AG20443 (cell line): ENCODE measurements around the gene DGKH.
A peak's percentile ranks its signal among the peaks of the same experiment; 100 is the strongest.

Experiments
- DNase-seq: peaks from one replicate; pipeline ENCODE4 v3.0.0; 2012; ENCODE audit warnings: low spot score, mixed read lengths

DGKH gene, protein sequence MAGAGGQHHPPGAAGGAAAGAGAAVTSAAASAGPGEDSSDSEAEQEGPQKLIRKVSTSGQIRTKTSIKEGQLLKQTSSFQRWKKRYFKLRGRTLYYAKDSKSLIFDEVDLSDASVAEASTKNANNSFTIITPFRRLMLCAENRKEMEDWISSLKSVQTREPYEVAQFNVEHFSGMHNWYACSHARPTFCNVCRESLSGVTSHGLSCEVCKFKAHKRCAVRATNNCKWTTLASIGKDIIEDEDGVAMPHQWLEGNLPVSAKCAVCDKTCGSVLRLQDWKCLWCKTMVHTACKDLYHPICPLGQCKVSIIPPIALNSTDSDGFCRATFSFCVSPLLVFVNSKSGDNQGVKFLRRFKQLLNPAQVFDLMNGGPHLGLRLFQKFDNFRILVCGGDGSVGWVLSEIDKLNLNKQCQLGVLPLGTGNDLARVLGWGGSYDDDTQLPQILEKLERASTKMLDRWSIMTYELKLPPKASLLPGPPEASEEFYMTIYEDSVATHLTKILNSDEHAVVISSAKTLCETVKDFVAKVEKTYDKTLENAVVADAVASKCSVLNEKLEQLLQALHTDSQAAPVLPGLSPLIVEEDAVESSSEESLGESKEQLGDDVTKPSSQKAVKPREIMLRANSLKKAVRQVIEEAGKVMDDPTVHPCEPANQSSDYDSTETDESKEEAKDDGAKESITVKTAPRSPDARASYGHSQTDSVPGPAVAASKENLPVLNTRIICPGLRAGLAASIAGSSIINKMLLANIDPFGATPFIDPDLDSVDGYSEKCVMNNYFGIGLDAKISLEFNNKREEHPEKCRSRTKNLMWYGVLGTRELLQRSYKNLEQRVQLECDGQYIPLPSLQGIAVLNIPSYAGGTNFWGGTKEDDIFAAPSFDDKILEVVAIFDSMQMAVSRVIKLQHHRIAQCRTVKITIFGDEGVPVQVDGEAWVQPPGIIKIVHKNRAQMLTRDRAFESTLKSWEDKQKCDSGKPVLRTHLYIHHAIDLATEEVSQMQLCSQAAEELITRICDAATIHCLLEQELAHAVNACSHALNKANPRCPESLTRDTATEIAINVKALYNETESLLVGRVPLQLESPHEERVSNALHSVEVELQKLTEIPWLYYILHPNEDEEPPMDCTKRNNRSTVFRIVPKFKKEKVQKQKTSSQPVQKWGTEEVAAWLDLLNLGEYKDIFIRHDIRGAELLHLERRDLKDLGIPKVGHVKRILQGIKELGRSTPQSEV

DNA sequence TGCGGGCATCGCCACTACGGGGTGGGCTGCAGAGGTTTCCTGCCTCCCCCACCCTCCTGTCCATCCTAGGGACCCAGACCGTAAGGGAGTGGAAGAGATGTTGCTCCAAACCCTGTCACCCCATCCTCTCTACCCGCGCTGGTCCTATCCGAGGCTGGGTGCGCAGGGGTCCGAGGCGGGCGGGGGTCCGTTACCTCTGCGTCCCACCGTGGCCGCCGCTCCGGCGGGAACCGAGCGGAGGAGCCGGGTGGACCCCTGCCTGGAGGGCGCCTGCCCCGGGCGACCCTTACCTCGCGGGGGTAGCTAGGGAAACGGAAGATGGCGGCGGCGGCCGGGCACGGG is at the start of gene DGKH:
Gene DGKH (plus strand): TSS at position 307 of the 342 bp plus-strand sequence. CDS start 126 bp downstream, outside the sequence.
- no peak for DNase-seq

DNA sequence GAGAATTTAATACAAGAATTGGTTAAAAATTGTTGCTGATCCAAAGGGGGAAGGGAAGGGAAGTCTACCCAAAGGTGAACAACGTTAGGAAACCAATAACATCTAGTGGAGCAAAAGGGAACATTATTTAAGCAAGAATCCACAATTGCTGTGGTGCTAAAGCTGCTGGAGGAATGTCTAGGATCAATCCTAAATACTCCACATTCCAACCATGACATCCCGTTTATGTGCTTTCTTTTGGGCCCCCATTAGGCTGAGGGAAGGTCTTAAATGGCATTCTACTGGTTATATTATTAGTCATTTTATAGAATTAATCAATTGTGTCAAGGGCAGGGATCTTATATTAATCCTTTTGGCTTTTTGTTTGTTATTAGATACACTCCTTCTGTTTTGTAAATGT is 47.6 kb upstream of the DGKH start:
- DNase-seq, result no peak

DNA sequence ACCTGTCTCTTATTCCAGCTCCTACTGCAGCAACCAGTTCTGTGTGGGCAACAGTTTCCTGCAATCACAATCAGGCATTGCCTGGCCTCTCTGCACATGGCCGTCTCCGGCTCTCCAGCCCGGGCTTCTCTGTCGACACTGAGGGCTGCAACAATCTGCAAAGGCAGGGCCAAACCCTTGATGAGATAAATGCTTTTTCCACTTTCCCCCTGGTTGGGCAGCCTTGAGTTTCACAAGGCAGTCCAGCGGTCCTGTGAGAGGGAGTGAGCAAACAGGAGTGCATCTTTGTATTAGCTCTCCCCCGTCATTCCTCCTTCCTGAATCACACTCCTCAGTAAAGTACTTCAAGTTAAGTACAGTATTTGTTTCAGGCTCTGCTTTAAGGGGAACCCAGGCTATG is 46.9 kb upstream of the DGKH start:
- DNase-seq, result peak; percentile 78

DNA sequence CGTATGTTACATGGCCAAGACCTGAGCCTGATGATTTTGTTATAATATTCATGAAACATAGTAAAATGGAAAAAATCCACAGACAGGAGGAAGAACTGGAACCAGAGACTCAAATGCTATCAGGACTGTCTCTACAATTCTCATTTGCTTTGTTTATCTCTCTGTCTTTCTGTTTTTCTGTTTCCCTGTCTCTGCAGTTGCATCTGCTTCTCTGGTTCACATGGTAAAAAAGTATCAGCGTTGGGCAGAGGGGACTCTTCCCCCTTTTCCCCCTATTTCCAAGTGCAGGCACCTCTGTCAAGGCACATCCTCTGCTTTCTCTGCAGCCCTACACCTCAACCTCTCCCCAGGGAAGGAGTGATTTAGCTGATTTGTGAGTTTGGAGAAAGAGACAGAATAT is 46.4 kb upstream of the DGKH start:
- no peak for DNase-seq

DNA sequence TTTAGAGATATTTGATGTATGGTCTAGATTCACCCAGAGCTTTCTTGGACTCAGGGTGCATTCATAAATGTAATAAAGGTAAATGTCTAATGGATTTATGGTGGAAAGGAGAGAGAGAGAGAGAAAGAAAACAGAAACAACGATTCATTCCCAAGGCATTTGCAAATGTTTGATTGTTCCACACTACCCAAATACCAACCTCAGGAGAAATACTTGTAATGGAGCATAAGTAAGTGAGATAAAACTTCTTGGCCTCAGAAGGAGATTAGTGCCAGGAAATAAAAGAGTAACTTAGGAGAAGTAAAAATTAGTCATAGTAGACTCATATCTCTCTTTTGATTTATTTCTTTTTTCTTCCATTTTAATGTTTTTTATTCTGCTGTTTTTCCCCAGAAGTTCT is 40.6 kb upstream of the DGKH start:
- DNase-seq, result peak; percentile 25

DNA sequence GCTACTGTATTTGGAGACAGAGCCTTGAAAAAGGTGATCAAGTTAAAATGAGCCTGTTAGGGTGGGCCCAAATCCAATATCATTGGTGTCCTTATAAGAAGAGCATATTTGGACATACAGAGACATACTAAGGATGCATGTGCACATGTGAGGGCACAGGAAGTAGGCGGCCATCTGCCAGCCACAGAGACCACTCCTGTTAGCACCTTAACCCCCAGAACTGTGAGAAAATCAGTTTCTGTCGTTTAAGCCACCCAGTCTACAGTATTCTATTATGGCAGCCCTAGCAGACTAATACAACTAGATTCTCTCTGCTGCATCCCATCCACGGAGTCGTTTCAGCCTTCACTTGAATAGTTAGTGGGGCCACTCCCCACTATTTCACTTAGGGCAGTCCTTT is 39.4 kb upstream of the DGKH start:
- no peak for DNase-seq

DNA sequence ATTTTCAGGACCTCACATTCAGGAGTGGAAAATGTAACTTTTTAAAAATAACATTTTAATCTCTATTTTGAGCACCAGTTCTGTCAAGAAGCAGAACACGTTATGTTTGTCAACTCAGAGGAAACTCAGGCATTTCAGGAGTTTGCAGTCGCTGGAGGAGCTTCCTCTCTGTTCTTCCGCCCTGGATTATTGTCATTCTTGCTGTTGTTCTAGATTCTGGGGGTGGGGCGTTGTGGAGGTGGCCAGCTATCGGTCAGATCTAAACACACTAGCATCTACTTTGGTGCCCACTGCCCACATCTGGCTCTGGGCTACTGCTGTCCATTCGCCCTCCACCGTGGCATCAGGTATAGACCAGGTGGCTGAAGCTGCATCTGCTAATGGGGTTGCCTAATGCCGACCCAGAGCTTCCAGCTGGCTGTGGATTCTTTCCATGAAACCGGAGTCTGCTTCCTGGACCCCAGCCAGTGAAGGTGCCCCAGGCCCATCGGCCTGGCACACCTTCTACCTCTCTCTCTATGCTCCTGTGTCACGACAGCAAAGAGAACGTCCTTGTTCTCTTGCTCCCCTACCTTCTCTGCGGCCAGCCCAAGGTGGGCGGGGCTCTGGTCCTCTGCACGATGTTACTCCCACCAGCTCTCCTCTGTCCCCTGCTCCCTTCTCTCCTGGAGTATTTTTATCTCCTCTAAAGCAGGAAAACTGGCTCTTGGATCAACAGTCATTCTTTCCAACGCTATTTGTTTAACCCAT is 36.7 kb upstream of the DGKH start:
- DNase-seq, result no peak

DNA sequence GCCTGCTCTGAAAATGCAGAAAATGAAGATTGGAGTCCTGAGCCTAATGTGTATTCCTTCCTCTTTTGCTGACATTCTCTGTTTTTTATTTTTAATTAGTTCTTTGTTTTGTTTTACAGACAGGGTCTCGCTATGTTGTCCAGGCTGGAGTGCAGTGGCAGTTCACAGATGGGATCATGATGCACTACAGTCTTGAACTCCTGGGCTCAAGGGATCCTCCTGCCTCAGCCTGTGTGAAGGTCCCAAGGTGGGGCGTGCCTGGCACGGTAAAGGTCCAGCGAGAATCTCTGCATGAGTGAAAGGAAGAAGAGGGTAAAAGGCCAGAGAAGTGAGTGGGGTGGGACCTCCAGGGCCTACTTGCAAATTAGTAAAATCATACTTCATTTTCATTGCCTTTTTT is 34.3 kb upstream of the DGKH start:
- DNase-seq, result no peak

DNA sequence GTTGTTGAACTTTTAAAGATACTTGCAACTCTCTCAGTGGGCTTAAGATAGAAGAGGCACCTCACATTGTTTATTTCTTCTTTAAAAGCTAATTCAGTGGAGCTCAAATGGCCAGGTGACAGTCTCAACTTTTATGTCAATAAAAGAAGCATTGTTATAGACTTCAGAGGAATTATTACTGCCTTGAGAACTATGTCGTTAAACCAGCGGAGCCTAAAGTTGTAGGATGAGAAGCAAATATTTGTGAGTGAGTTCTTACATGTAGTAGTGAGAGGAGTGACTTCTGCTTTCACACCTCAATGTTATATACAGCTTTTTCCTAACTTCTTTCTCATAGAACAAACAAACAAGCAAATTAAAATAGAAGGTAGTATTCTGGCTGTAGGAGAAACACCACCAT is 31.2 kb upstream of the DGKH start:
- no peak for DNase-seq

DNA sequence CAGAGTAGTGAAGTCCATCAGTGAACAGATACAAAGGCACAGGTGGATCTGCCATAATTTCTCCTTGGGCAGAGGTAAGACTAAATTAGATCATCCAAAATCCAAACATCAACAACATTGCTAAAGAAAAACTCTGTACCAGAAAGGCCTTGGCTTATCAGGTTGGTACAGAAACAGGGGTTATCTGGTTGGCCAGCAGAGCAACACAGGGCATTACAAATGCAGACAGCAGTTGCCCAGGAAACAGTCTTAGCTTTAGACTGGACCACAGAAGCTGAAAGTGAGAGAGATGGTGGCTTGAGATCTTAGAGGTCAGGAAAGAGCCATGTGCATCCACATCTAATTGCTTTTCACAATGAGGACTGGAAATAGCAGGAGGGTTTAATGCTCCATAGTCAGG is 26.6 kb upstream of the DGKH start:
- DNase-seq, result no peak

DNA sequence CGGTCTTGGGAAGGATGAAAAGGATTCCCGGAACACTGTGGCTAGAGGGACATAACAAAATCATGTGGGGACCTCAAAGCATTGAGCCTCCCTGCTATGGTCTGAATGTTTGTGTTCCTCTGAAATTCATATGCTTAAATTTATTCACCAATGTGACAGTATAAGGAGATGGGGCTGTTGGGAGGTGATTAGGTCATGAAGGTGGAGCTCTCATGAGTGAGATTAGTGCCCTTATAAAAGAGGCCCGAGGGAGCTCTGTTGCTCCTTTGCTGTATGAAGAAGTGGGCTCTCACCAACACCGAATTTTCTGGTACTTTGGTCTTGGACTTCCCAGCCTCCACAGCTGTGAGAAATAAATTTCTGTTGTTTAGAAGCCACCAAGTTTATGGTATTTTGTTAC is 26.1 kb upstream of the DGKH start:
- no peak for DNase-seq

DNA sequence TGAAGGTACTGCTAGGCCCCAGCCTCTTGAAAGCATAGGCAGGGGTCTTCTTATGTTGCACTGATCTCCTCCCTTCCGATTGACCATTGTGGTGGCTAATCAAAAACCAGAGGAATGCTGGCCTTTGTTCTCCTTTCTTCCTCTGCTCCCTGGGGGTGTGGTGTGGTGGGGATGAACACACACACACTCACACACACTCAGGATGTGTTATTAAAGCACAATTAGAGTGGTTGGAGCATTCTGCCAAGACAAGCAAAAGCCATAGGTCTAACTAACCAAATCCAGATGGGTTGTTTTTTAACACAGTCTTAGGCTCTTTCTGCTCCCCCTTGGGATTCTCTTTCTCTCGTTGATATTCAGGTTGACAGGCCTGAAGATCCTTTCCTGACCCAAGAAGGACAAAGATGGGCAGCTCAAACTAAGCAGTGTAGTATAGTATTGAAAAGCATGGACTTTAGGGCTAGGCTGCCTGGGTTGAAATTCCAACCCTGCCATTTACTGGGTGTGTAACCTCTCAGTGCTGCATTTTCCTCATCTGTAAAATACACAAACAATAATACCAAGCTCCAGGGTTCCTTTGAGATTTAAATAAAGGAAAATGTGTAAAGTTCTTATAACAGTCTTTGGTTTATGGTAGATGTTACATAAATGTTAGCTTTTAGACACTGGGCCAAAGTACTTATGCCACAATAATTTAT is 25.5 kb upstream of the DGKH start:
- DNase-seq, result no peak

DNA sequence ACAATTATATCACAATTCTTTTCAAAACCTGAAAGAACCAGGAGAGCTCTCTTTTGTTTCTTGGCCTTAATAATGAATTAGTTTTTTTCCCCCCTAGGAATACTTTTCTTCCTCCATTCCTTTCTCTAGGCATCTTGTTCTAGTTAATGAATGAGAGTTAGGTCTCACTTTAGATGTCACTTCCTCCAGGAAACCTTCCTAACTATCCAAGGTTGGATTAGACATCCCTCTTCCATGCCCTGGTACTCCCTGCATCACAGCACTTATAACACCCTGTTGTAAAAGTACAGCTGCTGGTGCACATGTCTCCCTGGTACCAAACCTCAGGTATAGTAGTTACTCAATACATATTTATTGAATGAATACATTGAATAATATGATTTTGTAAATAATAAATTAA is 21.2 kb upstream of the DGKH start:
- DNase-seq, result no peak

DNA sequence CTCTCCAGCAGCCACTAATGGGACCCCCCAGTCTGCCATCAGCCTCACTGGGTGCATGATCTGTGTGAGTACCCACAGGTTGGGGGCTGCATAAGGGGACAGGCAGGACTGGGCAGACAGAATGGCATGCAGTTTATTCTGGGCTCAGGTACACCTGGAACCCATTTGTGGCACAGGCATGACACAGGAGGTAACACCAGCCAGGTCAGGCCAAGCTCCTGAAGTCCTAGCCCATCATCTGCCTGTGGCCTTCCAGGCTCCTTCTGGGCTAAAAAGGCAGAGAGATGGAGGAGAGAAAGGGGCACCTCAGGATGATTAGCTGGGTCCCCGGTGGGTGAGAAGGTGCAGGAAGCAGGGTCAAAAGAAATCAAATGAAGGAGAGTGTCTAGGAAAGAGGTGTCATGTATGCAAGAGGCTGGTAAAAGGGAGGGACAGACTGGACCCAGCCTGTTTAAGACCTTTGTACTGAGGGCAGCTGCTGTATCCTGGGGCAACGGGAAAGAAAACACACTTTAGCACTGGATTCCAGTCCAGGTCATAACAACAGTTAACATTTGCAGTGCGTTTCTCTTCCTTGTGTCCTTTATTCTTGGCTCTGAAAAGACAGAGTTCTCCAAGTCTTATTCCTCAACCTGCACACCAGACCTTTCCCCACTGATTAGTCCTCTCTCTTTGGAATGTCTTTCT is 20.2 kb upstream of the DGKH start:
- no peak for DNase-seq

DNA sequence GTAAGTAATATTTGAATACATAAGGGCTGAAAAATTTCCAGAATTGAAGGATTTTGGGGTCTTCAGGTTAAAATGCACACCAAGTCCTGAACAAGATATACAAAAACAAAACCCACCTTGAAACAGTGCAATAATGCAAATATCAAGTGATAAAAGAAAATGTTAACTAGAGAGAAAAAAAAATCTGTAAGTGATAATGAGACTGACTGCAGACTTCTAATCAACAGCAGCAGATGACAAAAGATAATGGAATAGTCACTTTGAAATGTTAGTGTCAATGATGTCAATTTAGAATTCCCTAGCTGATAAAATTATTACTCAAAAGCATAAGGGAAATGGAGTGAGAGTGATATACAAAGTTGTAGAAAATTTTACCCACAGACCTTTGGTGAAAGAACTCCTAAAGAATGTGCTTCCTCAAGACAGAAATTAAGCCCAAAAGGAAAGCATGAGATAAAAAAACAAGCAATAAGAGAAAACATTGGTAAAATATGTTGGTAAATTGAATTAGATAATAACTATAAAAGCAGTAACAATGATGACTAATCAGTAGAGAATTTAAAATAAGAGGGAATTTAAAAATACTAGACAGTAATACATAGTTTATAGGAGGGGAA is 12.4 kb upstream of the DGKH start:
- no peak for DNase-seq

DNA sequence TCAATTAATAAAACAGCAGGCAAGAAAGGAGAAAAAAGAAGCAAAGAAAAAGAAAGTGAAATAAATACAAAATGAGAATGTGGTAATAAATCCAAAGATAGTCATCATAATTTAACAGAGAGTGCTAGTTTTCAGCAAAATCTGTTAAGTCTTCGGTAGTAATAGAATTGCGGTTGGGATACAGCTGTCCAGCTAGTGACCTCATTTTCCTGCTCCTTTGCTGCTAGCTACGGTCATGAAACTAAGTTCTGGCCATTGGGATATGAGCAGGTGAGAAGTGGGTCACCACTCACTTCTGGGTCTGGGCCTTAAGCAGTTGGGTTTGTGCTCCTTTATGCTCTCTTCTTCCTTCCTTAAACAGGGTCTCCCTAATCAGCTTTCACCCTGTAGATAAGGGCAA is 11.7 kb upstream of the DGKH start:
- DNase-seq, result no peak

DNA sequence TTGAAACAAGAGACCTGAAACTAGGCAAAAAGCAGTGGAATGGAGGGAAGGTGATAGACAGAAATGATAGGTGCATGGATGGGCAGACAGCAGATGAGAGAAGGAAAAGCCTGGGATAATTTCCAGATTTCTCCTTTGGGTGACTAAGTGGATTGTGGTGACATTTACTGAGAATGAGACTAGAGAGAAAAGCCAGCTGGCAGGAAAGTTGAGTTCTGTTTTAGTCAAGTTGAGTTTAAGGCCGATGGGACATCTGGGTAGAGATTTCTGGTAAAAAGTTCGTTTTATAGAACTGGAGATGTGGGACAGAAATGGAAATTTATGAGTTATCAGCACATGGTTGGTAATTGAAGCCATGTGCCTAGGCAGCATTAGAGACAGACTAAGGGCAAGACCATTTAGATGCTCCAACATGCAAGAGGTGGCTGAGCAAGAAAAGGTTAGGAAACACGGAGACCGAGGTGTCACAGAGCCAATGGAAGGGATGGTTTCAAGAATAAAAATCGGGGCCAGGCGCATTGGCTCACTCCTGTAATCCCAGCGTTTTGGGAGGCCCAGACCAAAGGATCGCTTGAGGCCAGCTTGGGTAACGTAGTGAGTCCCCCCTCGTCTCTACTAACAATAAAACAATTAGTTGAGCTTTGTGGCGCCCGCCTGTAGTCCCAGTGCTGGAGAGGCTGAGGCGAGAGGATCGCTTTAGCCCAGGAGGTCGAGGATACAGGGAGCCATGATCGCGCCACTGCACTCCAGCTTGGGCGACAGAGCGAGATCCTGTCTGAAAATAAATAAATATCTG is 9.6 kb upstream of the DGKH start:
- DNase-seq, result no peak

DNA sequence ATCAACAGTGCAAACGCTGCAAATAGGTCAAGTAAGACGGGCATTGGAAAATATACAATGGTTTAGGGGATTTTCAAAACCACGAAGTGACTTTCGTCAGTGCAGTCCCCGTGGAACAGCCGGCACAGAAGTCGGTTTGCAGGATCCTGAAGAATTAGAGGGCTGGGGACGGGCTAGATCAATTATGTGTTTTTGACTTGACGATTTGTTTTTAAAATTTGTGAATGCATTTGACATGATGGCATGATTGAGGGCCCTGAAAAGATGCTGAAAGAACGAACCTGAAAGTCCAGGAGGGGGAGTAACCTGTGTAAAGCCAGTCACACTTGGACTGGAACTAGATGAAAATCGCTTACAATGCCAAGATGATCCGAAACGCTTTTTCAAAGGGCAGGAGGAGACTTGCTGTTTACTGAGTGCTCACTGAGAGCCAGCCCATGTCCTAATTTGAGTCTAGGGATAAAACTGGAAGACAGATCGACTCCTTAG is 8.9 kb upstream of the DGKH start:
- DNase-seq, result no peak
